Measurements from ENCODE around the gene COL25A1.
A peak's percentile ranks its signal among the peaks of the same experiment; 100 is the strongest.
"Not testable (repeated sequence)": the region's sequence is repeated elsewhere in the genome, so short reads cannot be mapped to it uniquely, and the experiment has no call there.

Gene COL25A1

DNA sequence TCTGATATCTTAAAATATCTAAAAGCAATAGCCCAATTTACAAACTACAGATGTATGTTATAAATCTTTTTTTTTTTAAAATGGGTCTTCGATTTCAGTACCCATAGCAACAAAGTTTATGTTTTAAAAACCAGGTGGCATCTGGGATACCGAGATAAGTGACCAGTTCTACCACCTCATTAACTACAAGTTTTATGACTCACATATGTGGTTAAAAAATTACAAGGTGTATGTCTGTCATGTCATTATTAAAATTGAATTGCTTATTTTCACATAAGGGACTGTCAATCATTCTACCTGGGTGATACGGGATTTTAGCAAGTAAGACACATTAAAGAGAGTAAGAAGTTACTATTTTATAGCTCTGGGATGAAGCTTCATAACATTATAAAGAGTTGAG, 347.6 kb downstream of the COL25A1 start:
- DNase-seq (ENCODE audit: low spot score) = no peak

DNA sequence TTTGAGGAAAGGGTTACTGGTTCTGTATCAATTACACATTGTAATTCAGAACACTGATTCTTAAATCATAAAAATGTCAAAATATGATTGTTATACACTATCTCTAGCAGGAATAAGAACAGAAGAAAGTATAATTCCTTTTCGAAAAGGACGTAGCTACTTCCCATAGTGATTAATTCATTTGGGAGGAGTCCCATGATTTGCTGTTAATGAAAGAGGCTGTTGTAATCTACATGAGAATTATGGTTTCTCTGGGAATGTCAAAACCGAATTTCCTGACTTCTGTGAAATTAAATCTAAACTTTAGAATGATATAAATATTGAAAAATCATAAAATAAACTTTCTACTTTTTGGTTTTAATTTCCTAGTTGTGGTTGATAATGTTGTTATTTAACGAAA, 348.5 kb downstream of the COL25A1 start:
- DNase-seq (ENCODE audit: low spot score) = no peak

DNA sequence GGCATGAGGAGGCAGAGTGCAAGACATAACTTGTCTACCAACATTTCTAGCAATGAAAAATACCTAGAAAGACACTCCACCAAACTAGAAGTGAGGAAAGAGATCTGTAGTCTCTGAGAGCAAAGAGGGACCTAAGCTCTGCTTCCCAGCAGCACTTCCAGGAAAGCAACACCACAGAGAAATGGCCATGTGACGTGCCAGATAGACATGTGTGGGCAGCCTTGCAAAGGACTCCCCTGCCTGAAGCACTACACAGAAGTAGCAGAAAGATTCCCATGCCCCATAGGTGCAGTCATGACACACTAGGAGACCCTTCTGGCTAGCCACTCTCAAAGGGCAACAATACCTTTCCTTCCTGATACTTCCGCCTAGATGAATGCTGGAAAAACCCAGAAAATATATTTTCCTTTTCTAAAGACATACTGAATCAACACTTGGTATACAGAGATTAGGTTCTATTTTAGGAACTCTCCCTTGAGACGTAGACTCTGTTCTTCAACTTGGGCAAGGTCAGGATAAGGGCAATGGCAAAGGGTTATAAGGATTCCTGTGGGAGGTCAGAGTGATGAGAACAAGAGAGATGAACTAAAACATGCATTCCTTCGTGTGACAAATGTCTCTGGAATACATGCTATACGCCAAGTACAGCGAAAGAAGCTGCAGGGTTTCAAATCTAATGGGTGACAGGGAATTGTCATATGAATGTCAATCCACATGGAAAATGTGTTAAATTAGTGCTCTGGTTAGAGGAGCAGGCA, 352.1 kb downstream of the COL25A1 start:
- no peak for DNase-seq (ENCODE audit: low spot score)

DNA sequence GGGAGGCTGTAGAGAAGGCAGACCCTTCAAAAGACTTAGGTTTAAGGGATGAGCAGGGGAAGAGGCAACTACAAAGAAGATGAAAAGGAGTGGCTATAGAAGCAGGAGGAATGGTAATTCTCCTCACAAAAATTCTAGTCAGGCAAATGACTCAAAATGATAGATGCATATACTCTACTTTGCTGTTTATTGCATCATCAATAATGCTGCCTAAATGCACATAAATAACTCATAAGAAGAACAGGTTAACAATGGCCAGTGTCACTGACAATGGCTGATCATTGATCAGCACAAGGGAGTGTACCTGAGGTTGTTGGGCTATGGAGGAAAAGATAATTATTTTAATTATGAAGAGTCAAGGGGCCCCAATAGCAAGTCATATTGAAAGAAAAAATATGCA, 354.9 kb downstream of the COL25A1 start:
- no peak for DNase-seq (ENCODE audit: low spot score)

DNA sequence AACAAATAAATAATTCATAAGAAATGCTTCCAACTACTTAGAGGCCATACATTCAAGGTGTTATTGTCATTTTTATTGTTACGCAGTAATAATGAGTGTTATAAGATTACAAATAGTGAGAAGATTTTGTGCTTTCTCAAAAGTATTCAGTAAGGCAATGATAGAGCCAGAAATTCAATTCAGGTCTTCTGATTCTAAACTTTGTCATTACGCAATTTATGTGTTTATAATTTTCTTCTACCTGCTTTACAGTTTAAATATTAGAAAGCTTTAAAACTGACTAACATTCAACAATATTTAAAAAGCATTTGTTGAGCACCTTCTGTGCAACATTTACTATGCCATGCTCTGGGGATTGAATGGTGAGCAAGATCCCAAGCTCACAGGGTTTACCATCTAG, 356.2 kb downstream of the COL25A1 start:
- DNase-seq (ENCODE audit: low spot score) = no peak

DNA sequence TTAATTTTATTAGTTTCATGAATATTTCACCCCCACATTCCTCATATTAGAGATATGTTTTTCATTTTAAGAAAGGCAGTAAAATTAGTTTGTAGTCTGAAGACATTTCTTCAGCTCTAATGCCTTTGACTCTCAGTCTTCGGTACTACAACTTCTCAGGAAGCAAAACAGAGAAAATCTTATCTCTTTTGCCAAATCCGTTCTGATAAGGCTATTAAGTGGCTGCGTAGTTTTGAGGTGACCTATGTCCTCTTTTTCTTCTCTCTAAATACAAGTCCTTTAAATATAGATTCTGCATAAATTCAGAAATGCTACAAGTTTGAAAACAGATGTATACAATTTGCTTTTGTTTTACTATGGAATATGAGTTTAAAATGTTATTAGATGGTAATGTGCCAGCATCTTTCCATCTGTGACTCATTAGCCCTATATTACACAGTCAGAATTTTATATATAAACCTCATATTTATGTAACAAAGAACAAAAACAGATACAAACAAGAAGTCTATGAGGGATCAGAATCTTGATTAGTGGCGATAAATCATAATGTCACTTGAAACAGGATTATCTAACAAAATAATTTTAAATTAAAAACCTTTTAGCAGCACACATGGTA, 358.4 kb downstream of the COL25A1 start:
- DNase-seq (ENCODE audit: low spot score) = no peak

DNA sequence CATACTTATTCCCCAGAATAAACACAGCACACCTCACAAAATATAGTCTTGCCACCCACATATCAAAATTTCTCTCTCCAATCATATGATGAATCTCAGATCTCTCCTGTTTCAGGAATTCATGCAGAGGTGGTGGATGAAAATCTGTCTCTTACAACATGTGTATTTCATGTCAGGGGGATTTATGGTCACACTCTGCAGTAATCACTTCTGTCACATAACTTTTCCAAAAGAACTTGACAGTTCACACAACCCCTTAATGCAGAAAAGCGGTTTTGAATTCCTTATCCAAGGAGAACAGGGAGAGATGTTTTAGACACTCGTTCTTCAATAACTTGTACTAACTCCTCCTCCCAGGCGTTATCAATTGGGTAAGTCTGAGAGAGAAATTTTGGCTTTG, 359.1 kb downstream of the COL25A1 start:
- no peak for DNase-seq (ENCODE audit: low spot score)

DNA sequence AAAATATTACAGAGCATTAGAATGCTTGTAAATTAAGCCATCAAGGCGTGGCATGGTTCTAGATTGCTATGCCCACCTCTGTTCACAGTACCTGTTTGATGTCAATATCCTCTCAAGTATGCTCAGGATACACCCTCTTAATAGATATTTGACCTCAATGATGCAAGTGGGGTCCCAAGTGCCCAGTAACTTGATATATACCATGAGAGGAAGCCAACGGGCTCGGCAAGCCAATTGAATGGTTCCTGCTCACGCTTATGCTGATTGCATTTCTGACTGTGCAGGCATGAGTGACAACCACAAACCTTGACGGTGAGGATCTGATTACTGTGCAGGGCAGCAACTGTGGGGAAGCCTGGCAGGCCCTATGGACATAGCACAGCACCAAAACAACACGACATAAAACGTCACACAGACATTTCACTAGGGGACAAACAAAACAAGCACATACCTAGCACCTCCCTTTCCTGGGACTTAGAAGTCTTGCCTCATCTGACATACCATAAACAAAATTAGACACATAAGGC, 360.5 kb downstream of the COL25A1 start:
- DNase-seq (ENCODE audit: low spot score) = no peak

DNA sequence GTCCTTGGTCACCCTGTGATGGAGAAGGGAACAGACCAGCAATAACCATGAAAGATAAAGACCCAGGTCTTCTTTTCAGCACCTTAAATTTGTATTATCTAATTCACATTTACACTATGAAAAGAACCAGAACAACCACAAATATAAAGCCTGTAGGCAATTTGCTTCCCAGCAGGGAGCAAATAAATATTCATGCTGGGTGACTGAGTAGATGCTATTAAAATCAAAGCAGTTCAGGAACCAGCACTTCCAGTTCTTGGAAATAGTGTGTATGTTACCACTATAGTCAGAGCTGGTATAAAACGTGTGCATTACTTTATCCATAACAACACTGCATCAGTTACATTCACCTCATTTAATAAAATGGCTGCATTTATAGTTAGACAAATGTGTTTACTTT, 361.8 kb downstream of the COL25A1 start:
- DNase-seq (ENCODE audit: low spot score) = no peak

DNA sequence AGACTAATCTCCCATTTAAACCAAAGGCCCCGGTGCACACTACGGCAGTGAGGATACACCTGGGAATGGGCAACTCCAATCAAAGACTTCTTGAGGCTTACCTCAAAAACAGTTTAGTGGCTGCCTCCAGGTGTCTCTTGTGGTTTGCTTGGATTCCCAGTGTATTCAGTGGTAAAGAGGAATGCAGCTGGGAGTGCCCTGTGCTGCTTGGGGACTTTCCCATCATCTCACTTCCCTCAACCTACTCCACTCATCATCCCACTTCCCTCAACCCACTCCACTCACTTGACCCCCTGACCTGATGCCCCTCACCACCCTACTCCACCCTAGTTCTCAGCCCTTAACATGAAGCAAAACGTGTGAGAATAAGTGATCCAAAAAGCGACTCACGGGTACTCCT, 362.3 kb downstream of the COL25A1 start:
- DNase-seq (ENCODE audit: low spot score) = no peak

DNA sequence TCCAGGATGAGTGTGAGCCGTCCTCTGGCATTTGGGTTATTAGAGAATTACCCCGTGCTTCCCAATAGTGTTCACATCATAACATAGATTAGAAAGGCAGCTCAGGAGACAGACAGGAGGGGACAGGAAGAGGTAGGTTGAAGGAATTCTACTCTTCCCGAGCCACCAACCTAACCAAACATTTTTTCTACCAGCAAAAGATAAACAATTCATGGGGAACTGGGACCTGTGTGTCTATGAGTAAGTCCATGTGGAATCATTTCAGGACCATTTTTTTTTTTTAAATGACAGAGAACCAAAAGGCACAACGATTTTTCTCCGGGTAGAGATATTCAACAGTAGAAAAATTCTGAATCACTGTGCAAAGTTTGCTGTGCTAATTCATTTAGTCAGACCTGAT, 365.4 kb downstream of the COL25A1 start:
- peak; percentile 3 for DNase-seq (ENCODE audit: low spot score)

DNA sequence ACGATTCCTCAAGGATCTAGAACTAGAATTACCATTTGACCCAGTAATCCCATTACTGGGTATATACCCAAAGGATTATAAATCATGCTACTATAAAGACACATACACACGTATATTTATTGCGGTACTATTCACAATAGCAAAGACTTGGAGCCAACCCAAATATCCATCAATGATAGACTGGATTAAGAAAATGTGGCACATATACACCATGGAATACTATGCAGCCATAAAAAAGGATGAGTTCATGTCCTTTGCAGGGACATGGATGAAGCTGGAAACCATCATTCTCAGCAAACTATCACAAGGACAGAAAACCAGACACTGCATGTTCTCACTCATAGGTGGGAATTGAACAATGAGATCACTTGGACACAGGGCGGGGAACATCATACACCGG, 368.5 kb downstream of the COL25A1 start:
- not testable (repeated sequence) for DNase-seq (ENCODE audit: low spot score)

DNA sequence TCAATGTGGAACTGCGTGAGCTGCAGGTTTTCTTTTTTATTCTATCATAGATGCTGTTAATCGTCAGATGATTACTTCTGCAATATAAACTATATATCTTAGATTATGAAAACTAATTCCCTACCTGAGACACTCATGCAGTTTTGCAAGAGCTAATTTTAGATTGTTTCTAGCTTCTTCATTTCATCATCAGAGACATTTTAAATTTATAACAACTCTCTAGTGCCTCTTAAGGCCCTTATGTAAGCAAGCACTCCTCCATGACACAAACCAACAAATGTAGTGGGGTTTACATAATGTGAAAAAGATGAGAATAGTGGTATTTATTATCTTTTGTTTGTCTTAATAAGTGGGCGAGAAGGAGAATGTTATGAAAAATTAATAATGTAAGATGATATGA, 369.4 kb downstream of the COL25A1 start:
- no peak for DNase-seq (ENCODE audit: low spot score)

DNA sequence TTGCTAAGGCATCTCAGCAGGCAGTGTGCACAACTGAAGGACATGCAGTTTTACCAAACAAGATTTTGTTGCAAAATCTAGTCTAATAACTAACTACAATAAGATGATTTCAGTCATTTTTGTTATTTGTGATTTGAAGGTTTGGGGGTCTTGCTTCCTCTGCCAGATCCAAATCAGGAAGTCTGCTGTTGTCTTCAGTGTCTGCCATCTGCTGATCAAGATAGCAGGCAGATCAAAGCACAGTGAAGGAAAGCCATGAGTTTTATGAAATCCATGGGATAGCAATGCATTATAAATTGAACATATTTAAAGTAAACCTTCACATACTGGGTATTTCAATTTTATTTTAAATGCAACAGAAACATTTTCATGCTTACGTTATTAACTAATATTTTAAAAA, 370.5 kb downstream of the COL25A1 start:
- DNase-seq (ENCODE audit: low spot score) = no peak

DNA sequence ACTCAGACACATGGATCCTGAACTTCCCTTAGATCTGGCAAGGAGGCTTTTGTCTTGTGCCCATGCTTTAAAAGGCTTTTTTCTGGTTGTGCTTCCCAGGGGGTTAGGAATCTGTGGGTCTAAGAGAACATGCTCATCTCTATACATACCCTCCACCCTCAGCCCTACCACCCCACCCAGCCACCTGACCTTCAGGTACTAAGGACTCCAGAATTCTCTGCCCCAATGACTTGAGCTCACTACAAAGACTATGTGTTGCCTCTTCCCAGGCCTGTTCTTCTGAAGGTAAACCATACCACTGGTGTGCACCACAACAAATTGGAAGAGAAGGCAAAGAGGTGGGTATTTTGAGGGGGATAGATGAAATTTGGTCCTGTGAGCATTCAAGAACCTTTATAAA, 372.3 kb downstream of the COL25A1 start:
- no peak for DNase-seq (ENCODE audit: low spot score)

DNA sequence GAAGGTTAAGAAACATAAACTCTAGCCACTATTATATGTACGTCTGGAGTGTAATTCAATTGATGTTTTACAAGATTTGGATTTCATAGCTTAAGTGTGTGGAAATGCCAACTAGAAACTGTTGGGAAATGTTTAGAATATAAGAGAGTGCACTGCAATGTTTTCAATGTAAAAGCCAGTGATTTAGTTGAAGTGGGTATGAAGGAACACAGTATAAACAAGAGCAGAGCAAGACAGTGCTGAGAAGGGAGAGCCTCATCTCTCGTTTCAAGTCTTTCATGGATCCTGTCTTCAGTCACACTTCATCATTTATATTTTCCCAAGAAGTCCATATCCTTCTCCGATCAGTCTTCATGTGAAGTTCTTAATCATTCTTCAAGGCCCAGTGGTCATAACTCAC, 375.7 kb downstream of the COL25A1 start:
- DNase-seq (ENCODE audit: low spot score) = no peak

DNA sequence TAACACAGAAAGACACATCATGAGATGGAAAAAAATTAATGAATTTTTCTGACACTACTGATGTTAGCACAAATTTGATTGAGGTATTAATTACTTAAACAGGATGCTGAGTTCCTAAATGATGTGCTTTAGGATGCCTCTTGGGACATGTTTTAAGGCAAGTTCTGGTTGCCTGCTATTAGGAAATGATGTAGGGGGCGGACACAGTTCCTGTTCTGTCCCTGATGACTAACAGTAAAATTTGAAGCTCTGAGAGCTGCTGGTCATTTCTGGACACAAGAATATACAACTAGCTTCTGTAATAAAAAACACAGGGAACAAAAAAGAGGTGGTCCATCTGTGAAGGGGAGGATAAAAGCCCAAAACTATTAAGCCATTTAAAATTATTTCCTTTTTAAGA, 376.4 kb downstream of the COL25A1 start:
- no peak for DNase-seq (ENCODE audit: low spot score)

DNA sequence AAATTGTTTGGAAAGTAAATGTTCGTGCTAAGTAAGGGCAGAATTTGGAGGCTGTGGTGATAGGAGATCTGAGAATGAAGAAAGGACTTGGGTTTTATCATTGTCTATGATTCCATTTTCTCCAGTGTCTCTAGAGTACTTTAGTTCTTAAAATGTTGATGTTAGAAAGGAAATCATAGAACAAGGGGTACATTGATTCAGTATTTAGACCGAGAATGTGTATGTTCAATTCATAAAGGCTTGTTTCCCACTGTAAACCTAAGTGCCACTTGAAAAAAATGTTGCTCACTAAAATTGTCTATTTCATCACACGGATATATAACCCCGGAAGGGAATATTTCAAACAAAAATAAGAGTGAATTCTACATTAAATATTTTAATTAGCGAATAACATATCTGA, 380.3 kb downstream of the COL25A1 start:
- no peak for DNase-seq (ENCODE audit: low spot score)

DNA sequence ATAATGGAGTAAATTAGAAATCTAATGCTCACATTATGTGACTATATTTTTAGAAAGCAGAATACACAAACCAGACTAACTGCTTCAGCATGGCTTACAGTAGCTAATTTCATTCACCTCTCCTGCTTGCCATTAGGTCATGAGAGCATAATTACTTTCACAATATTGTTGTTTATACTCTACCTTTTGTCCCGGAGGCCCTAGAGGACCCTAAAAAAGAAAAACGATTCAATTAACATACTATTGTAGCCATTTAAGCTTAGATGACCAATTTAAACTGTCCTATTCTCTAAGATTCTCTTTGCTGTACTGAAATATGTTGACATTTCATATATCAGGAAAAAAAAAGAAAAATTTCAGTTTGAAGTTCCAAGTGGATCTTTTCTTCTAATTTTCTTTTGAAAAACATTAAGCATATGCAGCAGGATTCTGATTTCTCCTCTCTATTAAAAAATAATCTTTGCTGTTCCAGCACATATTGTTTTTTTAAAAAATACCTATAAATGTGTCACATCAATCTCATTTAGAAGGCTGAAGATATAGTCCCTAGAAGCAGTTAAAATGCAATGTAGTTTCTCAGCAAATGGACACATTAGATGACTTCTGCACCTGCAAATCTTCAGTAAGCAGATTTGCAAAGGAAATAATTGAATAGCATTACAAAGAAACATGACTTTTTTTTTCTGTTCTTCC, 381.9 kb downstream of the COL25A1 start:
- DNase-seq (ENCODE audit: low spot score) = no peak

DNA sequence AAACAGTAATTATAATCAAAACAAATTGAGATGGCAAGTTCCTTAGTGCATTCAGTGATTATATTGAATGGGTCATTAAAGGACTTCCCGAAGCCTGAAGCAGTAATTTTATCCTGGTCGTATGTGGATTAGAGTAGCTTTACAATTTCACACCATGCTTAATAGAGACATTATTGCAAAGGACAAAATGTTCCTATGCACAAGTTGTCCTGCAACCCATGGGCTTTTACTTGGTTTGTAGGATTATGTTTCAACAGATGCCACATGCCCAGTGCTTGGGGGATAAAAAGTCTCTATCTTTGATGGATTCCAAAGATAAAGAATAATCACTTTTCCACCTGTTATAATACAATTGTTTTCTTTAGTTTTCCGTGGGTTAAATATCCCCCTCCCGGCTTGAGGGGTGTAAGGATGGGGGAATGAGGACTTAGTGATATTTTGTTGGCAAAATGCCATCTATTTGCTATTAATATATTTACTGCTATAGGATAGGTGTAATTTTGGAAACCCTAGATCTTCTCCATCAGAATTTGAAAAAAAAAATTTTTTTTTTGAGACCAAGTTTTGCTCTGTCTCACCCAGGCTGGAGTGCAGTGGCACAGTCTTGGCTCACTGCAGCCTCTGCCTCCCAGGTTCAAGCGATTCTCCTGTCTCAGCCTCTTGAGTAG, 383.1 kb downstream of the COL25A1 start:
- no peak for DNase-seq (ENCODE audit: low spot score)

DNA sequence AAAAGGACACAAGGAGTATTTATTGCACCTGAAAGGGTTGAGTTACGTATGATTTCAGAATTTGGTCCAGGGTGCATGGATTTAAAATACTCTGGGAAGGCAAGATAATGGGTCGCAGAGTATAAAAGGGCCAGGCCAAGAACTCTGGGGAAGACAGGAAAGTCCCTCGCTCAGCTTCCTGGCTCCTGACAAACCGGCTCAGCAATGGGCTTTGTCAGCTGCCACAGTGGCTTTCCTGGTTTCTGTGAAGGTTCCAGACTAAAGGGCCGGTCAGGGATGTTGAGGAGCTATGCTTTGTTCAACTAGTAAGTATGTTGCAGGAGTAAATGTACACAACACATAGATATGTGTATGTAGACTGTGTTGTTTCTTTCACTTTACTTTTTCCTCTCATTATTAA, 385.2 kb downstream of the COL25A1 start:
- no peak for DNase-seq (ENCODE audit: low spot score)

DNA sequence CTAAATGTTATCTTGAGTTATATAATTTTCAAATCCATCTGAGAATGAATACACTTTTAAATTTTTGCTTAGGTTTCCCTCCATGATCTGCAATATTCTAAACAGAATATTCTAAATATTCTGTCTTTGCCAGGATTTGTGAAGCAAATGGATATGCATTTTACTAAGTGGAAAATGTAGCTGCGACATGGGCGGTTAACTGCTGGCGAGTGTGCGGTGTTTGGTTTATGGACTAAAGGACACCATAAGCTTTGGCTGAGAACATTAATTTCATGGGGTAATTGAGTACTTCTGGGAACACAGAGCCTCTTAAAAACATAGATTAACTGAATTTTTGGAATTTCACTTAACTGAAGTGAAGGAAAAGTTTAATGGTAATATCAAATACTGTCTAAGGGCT, 385.8 kb downstream of the COL25A1 start:
- no peak for DNase-seq (ENCODE audit: low spot score)

Data from GM03348 (cell line).